OCI-LY1 (cell line): ENCODE data around the gene SMG9.

Experiments used
- H2AFZ ChIP-seq: fragments of 200-600 bp; sonication (generic), shearing (Covaris generic); 2 replicates; pipeline ENCODE4 v1.6.0; 2014; ENCODE audit warnings: antibody characterized with exemption, mild to moderate bottlenecking, low read length
- H3F3A ChIP-seq: fragments of 200-600 bp; sonication (generic), shearing (Covaris generic); 2 replicates; pipeline ENCODE4 v1.6.0; 2014; ENCODE audit warnings: mild to moderate bottlenecking, antibody characterized with exemption, low read length, moderate library complexity; ENCODE audit not compliant: insufficient read depth
- H3K27ac ChIP-seq: fragments of 200-600 bp; sonication (generic); 2 replicates; pipeline ENCODE4 v1.5.1; 2014; ENCODE audit warnings: low read length, mixed run types, mild to moderate bottlenecking, low read depth; ENCODE audit not compliant: poor library complexity, severe bottlenecking
- H3K27me3 ChIP-seq: fragments of 200-600 bp; sonication (generic); 2 replicates; pipeline ENCODE4 v1.6.0; 2014; ENCODE audit warnings: antibody characterized with exemption, mild to moderate bottlenecking, low read length, moderate library complexity; ENCODE audit not compliant: insufficient read depth
- H3K36me3 ChIP-seq: fragments of 200-600 bp; sonication (generic); 2 replicates; pipeline ENCODE4 v1.6.1; 2014; ENCODE audit warnings: mild to moderate bottlenecking, antibody characterized with exemption, low read length, moderate library complexity, mixed read lengths; ENCODE audit not compliant: insufficient read depth
- H3K4me1 ChIP-seq: fragments of 200-600 bp; sonication (generic); 2 replicates; pipeline ENCODE4 v1.5.1; 2014; ENCODE audit warnings: mild to moderate bottlenecking, low read length, moderate library complexity; ENCODE audit not compliant: insufficient read depth, severe bottlenecking
- H3K4me2 ChIP-seq: fragments of 200-600 bp; sonication (generic), shearing (Covaris generic); 2 replicates; pipeline ENCODE4 v1.6.1; 2014; ENCODE audit warnings: low read length
- H3K4me3 ChIP-seq: fragments of 200-600 bp; sonication (generic); 2 replicates; pipeline ENCODE4 v1.5.1; 2014; ENCODE audit warnings: low read length, low read depth, mild to moderate bottlenecking, mixed read lengths; ENCODE audit not compliant: poor library complexity, severe bottlenecking
- H3K79me2 ChIP-seq: fragments of 200-600 bp; shearing (Covaris generic); 2 replicates; pipeline ENCODE4 v1.6.1; 2016; ENCODE audit warnings: mixed run types, low read length, mixed read lengths; ENCODE audit not compliant: insufficient read depth
- H3K9ac ChIP-seq: fragments of 200-600 bp; sonication (generic), shearing (Covaris generic); 2 replicates; pipeline ENCODE4 v1.6.1; 2014; ENCODE audit warnings: mild to moderate bottlenecking, low read length, mixed read lengths
- H3K9me2 ChIP-seq: fragments of 200-600 bp; sonication (generic), shearing (Covaris generic); 2 replicates; pipeline ENCODE4 v1.6.1; 2014; ENCODE audit warnings: low read depth, mild to moderate bottlenecking, low read length, mixed read lengths
- H3K9me3 ChIP-seq: fragments of 200-600 bp; shearing (Covaris generic); 2 replicates; pipeline ENCODE4 v1.6.1; 2014; ENCODE audit warnings: low read length, mixed read lengths
- H4K20me1 ChIP-seq: fragments of 200-600 bp; sonication (generic), shearing (Covaris generic); 2 replicates; pipeline ENCODE4 v1.6.0; 2016; ENCODE audit warnings: mild to moderate bottlenecking, low read length; ENCODE audit not compliant: insufficient read depth
- EZH2 ChIP-seq: fragments of 200-600 bp; sonication (generic), shearing (Covaris generic); IDR thresholded peaks from 2 replicates; pipeline ENCODE4 v1.8.0; 2017; ENCODE audit warnings: borderline replicate concordance, mixed run types, mild to moderate bottlenecking, antibody characterized with exemption, low read length, moderate library complexity, mixed read lengths
- TF ChIP-seq, protein P1 (sequence below): fragments of 200-600 bp; sonication (generic), shearing (Covaris generic); IDR thresholded peaks from 2 replicates; pipeline ENCODE4 v1.5.1; 2017; ENCODE audit warnings: mild to moderate bottlenecking, antibody characterized with exemption, low read length, moderate library complexity, mixed read lengths

SMG9 gene, protein sequence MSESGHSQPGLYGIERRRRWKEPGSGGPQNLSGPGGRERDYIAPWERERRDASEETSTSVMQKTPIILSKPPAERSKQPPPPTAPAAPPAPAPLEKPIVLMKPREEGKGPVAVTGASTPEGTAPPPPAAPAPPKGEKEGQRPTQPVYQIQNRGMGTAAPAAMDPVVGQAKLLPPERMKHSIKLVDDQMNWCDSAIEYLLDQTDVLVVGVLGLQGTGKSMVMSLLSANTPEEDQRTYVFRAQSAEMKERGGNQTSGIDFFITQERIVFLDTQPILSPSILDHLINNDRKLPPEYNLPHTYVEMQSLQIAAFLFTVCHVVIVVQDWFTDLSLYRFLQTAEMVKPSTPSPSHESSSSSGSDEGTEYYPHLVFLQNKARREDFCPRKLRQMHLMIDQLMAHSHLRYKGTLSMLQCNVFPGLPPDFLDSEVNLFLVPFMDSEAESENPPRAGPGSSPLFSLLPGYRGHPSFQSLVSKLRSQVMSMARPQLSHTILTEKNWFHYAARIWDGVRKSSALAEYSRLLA

DNA sequence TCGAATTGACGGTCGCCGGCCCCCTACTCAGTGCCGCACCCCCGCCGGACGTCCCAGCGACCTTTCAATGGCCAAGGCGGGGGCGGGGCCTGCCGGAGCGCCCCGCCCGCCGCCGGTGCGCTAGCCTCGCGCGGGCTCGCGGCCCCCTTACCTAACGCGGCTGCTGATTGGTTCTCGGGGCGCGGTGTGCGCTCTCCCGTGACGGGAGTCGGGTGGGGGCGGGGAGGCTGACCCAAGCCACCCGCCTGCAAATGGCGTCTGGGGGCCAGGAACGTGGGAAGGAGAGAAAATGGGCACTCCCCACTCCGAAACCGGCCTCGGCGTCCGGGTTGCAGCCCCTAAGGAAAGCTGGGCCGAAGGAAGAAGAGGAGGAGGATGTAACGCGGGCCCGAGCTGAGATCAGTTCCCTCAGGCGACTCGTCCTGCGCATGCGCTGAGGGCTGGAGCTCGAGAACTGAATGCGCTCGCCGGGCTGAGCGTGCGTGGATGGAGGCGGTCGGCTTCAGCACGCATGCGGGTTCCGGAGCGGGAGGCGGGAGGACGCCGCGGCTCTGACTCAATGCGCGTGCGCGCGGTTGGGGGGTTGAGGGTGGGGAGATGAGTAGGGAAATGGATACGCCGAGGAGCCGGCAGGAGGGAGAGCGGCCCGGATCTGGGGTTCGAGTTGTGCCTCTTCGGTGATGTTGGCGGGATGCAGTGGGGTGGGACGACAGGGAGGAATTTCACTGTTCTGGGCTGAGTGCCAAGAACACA lies at the start of gene SMG9:
Gene SMG9 (minus strand): TSS at position 460 of the 753 bp plus-strand sequence. CDS start 4,221 bp downstream, outside the sequence.
- Histone ChIP-seq H3K4me1 (peaks cover 49% of the 10 kb centered on the region), H3F3A (0 out of 2 replicates have a peak, but pooled peaks cover 4% of the 10 kb centered on the region)

DNA sequence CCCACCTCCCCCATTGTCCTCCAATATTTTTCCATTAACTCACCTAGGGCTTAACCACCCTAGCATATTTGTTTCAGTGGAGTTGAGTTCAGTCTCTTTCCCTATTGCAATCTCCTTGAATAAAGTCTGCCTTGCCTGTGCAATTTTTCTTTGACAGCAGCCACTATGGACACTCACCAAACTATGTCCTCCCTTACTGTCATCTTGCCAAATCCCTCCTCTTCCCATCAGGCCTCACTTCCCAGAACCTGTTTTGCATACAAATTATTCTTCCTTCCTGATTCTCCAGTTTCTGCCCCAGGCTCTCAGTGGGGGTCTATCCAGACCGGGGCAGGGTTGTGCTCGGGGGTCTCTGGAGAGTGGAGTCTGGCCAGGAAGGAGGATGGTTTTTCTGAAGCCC lies 49.7 kb upstream of the SMG9 start:
- H3K9ac ChIP-seq = no peak overlapping the region
- H3F3A ChIP-seq = no peaks in the 10 kb centered on the region
- H3K4me3 ChIP-seq = no peak overlapping the region
- no peak overlapping the region for H3K27ac ChIP-seq
- no peak overlapping the region for H2AFZ ChIP-seq
- no peaks in the 10 kb centered on the region for H3K9me2 ChIP-seq
- H3K4me1 ChIP-seq = no peaks in the 10 kb centered on the region
- H3K4me2 ChIP-seq = no peak overlapping the region
- no peaks in the 10 kb centered on the region for H3K27me3 ChIP-seq
- no peak for TF ChIP-seq EZH2
- TF ChIP-seq, protein P1, sequence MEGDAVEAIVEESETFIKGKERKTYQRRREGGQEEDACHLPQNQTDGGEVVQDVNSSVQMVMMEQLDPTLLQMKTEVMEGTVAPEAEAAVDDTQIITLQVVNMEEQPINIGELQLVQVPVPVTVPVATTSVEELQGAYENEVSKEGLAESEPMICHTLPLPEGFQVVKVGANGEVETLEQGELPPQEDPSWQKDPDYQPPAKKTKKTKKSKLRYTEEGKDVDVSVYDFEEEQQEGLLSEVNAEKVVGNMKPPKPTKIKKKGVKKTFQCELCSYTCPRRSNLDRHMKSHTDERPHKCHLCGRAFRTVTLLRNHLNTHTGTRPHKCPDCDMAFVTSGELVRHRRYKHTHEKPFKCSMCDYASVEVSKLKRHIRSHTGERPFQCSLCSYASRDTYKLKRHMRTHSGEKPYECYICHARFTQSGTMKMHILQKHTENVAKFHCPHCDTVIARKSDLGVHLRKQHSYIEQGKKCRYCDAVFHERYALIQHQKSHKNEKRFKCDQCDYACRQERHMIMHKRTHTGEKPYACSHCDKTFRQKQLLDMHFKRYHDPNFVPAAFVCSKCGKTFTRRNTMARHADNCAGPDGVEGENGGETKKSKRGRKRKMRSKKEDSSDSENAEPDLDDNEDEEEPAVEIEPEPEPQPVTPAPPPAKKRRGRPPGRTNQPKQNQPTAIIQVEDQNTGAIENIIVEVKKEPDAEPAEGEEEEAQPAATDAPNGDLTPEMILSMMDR = no peak
- H3K79me2 ChIP-seq = no peaks in the 10 kb centered on the region
- no peaks in the 10 kb centered on the region for H3K9me3 ChIP-seq
- H3K36me3 ChIP-seq = no peaks in the 10 kb centered on the region
- H4K20me1 ChIP-seq = no peaks in the 10 kb centered on the region

More for the DNA sequence above, at the start of gene SMG9:
- no peaks in the 10 kb centered on the region for H3K79me2 ChIP-seq
- no peaks in the 10 kb centered on the region for H4K20me1 ChIP-seq
- H3K27me3 ChIP-seq = no peaks in the 10 kb centered on the region
- H3K4me2 ChIP-seq = peak within 1 kb of the TSS; percentile 85
- H3K4me3 ChIP-seq = peak within 1 kb of the TSS; percentile 90
- H3K9ac ChIP-seq = peak within 1 kb of the TSS; percentile 99
- peaks cover 27% of the 10 kb centered on the region; the same call in 1 of the 2 replicates for H3K36me3 ChIP-seq
- no peak within 1 kb of the TSS for H2AFZ ChIP-seq
- no peaks in the 10 kb centered on the region for H3K9me2 ChIP-seq
- TF ChIP-seq, protein P1 = no peak
- no peak for TF ChIP-seq EZH2
- peak within 1 kb of the TSS; percentile 96 for H3K27ac ChIP-seq
- no peaks in the 10 kb centered on the region for H3K9me3 ChIP-seq

DNA sequence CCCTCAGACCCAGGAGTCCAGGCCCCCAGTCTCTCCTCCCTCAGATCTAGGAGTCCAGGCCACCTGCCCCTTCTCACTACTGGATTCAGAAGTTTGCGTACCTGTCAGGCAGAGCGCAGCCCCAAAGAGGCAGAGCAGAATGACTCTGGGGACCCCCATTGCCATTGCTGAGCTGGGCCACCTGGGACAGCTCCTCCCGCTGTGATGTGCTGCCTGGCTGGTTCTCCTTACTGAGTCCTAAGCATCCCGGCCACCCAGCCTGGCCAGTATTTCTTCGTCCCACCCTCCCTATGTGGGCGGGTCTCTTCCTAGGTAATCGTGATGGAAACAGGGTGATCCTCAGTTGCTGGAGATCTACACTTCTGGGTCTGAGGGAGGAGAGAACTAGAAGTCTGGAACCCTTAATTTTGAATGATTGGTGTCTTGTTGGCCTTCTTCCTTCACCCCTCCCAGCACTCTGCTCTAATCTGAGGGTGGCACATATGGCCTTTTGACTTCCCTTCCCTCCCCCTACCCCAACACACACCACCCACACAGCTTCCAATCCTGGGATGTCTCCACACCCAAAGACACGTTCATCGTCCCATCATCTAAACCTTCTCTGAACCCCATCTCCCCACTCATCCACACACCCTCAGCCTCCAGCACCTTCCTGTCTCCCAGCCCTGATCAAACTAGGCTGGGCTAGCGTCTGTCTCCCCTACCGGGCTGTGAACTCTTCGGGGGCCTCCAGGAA lies 47.6 kb upstream of the SMG9 start, which contains the start of gene LYPD5:
Gene LYPD5 (minus strand): TSS at position 232 of the 736 bp plus-strand sequence. CDS start 67 bp downstream, at position 165.
- Histone ChIP-seq H3K4me3 (no peak within 1 kb of the TSS), H3K4me1 (no peaks in the 10 kb centered on the region), H3K27ac (no peak within 1 kb of the TSS), H2AFZ (no peak within 1 kb of the TSS), H4K20me1 (no peaks in the 10 kb centered on the region), H3K79me2 (no peaks in the 10 kb centered on the region), H3K27me3 (no peaks in the 10 kb centered on the region), H3K9me3 (no peaks in the 10 kb centered on the region), H3F3A (no peaks in the 10 kb centered on the region), H3K9ac (no peak within 1 kb of the TSS), H3K9me2 (no peaks in the 10 kb centered on the region), H3K36me3 (no peaks in the 10 kb centered on the region), H3K4me2 (no peak within 1 kb of the TSS)
- TF ChIP-seq, protein P1 = no peak
- no peak for TF ChIP-seq EZH2
